Activated gamma-delta T cell (primary cell): ENCODE results near the gene CLPTM1L.
"Not testable (repeated sequence)": the region's sequence is repeated elsewhere in the genome, so short reads cannot be mapped to it uniquely, and the experiment has no call there.

Source experiments
- DNase-seq: peaks from one replicate; lab custom pipeline; 2025; lab: John Stamatoyannopoulos, UW

CLPTM1L gene

DNA sequence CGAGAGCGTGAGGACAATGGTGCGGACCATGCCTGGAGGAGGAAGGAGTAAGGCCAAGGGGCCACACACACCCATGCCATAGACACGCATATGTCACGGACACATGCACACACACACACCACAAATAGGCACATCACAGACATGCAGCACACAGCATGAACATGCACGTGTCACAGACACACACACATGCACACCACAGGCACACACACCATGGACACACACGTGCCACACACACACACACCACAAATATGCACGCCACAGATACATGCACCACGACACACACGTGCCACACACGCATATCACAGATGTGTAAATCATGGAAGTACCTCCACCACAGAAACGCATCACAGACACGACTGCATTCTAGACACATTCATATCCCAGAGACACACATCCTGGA, 66.7 kb downstream of the CLPTM1L start:
- DNase-seq, result no peak

DNA sequence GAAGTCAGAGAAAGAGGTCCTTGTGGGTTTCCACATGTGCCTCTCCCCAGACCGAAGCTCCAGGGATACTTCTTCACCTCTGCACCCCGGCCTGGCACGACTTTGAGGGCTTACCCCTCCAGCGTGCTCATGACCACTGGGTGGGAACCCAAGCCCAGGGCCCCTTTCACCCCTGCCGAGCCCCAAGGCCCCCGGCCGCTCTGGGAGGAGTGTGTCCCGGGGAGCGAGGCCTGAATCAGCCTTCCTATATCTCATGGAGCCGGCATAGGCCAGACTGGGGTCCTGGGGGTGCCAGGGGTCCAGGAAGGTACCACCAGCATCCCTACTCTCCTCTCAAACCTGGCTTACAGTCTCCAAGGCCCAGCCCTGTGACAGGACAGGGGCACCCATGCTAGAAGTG, 67.1 kb downstream of the CLPTM1L start:
- DNase-seq, result no peak

DNA sequence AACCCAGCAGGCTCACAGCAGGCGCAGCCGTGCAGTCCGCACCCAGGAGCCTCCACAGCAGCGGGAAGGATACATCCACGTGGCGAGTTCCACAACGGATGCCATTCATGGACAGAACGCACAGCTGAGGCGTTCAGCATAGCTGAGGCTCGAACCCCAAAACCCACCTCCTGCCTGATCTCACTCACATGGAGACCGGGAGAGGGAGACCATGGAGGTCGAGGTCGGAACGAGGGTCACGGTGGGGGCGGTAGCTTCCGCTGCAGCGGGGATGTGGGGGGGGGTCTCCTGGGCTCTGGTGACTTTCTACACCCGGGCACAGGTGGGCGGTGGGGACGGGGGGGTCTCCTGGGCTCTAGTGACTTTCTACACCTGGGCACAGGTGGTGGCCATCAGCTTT, 67.6 kb downstream of the CLPTM1L start:
- no peak for DNase-seq

DNA sequence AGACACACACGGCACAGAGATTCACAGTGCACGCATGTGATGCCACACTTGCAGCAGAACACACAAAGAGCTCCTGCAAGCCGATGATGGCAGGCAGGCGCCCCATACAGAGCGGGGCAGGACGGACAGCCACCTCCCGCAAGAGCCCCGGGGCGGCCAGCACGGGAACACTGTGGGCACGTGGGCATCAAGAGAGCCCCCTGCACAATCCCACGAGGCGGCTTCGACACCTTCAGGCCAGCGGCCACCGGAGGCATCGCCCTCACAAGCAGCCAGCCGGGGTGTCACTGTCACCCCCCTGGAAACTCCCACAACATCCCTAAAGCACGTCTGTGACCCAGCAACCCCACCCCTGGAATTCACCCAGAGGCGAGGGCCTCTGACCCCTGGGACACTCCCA, 68.0 kb downstream of the CLPTM1L start:
- no peak for DNase-seq

- not testable (repeated sequence) for DNase-seq
These were observed 69.2 kb downstream of the CLPTM1L start for GRCh38 chr5:1275397-1276391.

DNA sequence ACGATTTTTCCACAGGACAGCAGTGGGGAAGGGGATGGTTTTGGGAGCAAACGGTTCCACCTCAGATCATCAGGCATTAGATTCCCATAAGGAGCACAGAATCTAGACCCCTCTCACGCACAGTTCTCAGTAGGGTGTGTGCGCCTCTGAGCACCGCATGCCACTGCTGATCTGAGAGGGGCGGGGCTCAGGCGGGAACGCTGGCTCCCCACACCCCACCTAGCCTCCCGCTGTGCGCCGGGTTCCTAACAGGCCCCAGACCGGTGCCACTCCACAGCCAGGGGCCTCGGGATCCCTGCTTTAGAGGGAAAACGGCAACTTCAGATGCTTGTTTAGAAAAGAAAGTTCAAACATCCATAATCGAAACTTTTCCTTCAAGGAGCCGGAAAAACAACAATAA, 70.4 kb downstream of the CLPTM1L start:
- no peak for DNase-seq

- DNase-seq, result no peak
These were observed 71.2 kb downstream of the CLPTM1L start for GRCh38 chr5:1273745-1274144.

- no peak for DNase-seq
These were observed 72.7 kb downstream of the CLPTM1L start for GRCh38 chr5:1272201-1272600.

- no peak for DNase-seq
These were observed 73.7 kb downstream of the CLPTM1L start for GRCh38 chr5:1270933-1271914.

DNA sequence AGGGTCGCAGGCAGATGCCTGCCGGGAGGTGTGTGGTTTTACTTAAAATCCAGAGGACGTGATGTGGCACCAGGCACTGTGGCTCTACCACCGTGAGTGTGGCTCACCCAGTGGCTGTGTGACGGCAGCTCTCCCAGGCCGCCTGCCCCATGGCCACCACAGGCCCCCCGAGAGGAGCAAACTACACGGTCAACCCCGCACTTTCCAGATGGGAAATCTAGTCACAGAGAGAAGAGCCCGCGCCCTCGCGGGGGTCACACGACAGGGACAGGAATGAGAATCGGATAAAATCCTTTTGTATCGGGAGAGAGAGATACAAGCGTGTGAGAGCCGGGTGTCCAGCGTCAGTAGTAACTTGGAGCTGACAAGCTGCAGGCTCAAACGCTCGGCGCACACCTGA, 74.5 kb downstream of the CLPTM1L start:
- DNase-seq, result no peak

- no peak for DNase-seq
These were observed 76.2 kb downstream of the CLPTM1L start for GRCh38 chr5:1268666-1269065.

DNA sequence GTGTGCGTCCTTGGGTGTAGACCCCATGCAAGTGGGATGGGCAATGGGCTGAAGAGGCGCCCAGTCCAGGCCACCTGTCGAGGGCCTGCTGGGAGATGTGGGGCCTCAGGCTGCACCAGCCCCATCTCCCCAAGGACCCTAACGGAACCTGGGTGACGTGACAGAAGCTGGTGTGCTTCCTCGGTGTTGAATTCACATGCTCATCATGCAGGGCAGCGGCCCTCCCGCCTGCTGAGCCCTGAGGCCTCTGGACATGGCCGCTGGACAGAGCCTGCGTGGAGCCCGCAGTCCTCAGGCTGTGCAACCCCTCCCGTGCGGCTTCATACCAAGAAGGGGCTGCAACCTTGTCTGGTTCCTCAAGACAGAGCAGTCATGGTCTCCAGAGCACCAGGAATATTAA, 76.8 kb downstream of the CLPTM1L start:
- DNase-seq, result no peak
